Upper lobe of left lung (tissue), 6 donors: ENCODE results near the gene ADD1. TPM values are rescaled to one million over a fixed set of nuclear protein-coding genes. Genes with fewer than 3 reads are reported as not detected.

Experiments used
- ATAC-seq, 2 donors: fragments of 200-7000 bp; cut with Tn5 transposase; one replicate each; pipeline ENCODE4 v1.9.1; 2022; ENCODE audit warnings: mild to moderate bottlenecking in 2 of 2, moderate library complexity in 2 of 2; ENCODE audit not compliant: low FRiP score in 2 of 2
- DNase-seq, 2 donors: peaks; one replicate each; pipeline ENCODE4 v3.0.0-alpha.2; 2019 to 2020
- H3K27ac ChIP-seq, 4 donors: fragments of 200-600 bp; sonication (generic); one replicate each; pipeline ENCODE4 v1.5.1; 2016 to 2019
- H3K27me3 ChIP-seq, 4 donors: fragments of 200-600 bp; sonication (generic); one replicate each; pipeline ENCODE4 v1.5.1; 2017 to 2019
- H3K36me3 ChIP-seq, 4 donors: fragments of 200-600 bp; sonication (generic); one replicate each; pipeline ENCODE4 v1.5.1; 2016 to 2019
- H3K4me1 ChIP-seq, 4 donors: fragments of 200-600 bp; sonication (generic); one replicate each; pipeline ENCODE4 v1.5.1; 2018 to 2019
- H3K4me3 ChIP-seq, 4 donors: fragments of 200-600 bp; sonication (generic); one replicate each; pipeline ENCODE4 v1.5.1; 2017 to 2019; ENCODE audit warnings: mild to moderate bottlenecking in 2 of 4, moderate library complexity in 1 of 4
- H3K9me3 ChIP-seq, 4 donors: fragments of 200-600 bp; sonication (generic); one replicate each; pipeline ENCODE4 v1.5.1; 2018 to 2019
- CTCF ChIP-seq, 6 experiments: fragments of 450-650 bp in 4 of 6; fragments of 200-600 bp in 2 of 6; sonication (generic) in 2 of 6; IDR thresholded peaks; one replicate each; pipeline ENCODE4 v1.5.1; 2016 to 2019; ENCODE audit warnings: antibody characterized with exemption in 6 of 6
- EP300 ChIP-seq, 4 donors: sonication (generic); formaldehyde crosslinking; IDR thresholded peaks; one replicate each; pipeline ENCODE4 v1.5.1; 2017; ENCODE audit warnings: antibody characterized with exemption in 4 of 4, control low read depth in 2 of 4
- POLR2A ChIP-seq, 4 donors: fragments of 450-650 bp; IDR thresholded peaks; one replicate each; pipeline ENCODE4 v1.5.1; 2016 to 2017; ENCODE audit warnings: antibody characterized with exemption in 4 of 4, mild to moderate bottlenecking in 2 of 4
- POLR2AphosphoS5 ChIP-seq, 2 donors: sonication (generic); formaldehyde crosslinking; IDR thresholded peaks; one replicate each; pipeline ENCODE4 v1.5.1; 2017; ENCODE audit warnings: antibody characterized with exemption in 2 of 2
- WGBS, 2 donors: methylation state at CpG; one replicate each; pipeline ENCODE4 v1.1.5; 2017 to 2018; 5-methylcytosine and 5-hydroxymethylcytosine counted together
- total RNA-seq, 6 donors: library from RNA; depleted of rRNA in 4 of 6; stranded (reverse); fragments of >200 nt in 4 of 6; gene quantifications; one replicate each; pipeline versions ENCODE4 v1.1.0 to v1.2.1, GENCODE V29; 2016 to 2021
- donor health status: DM: no; HTN: no; CAD: no; lungs with moderate emphysema.
- donor health status: DM: no; HTN: yes; CAD: no; lungs with severe emphysema.

Gene ADD1
- total RNA-seq, 6 donors from 2014 or later = 184 to 651 (median 290) TPM

GRCh38 chr4:2865196-2865780 lies 21.6 kb downstream of the ADD1 start:
- ATAC-seq = no peak
- H3K27me3 ChIP-seq = no peaks in the 10 kb centered on the region
- H3K4me3 ChIP-seq = no peak overlapping the region
- peaks cover 89 to 100% (median 95%) of the 10 kb centered on the region in 4 donors for H3K4me1 ChIP-seq
- no peak for TF ChIP-seq POLR2A (IDR thresholded peaks at IDR 0.05)
- no peaks in the 10 kb centered on the region for H3K9me3 ChIP-seq
- 29 to 37% methylated on average over 2 of the region's 2 CpGs for WGBS, 2 donors
- DNase-seq = no peak
- peak overlapping the region in 2 of 4 donors; percentile 82 to 86 for H3K27ac ChIP-seq
- no peaks in the 10 kb centered on the region for H3K36me3 ChIP-seq

DNA sequence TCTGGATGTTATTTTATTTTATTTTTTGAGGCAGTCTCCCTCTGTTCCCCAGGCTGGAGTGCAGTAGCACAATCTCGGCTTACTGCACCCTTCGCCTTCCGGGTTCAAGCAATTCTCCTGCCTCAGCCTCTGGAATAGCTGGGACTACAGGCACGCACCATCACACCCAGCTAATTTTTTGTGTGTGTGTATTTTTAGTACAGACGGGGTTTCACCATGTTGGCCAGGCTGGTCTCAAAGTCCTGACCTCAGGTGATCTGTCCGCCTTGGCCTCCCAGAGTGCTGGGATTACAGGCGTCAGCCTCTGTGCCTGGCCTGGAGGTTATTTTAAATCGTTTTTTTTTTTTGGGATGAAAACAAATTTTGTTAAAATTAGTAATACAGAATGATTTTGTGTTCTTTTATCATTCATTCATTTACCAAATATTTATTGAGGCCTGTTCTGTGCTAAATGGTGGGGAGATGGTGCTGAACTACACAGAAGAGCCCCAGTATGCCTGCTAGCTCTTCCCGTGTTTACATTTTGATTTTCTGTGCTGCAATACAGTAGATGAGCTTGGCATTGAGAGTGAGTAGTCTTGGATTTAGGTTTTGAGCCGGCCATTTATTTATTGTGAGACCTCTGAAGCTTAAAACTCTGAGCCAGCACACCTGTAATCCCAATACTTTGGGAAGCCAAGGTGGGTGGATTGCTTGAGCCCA lies 22.7 kb downstream of the ADD1 start:
- peak overlapping the region; percentile 21 to 88 (median 80) for H3K27ac ChIP-seq
- DNase-seq (no peak), ATAC-seq (no peak)
- H3K27me3 ChIP-seq = no peaks in the 10 kb centered on the region
- no peaks in the 10 kb centered on the region for H3K9me3 ChIP-seq
- no peaks in the 10 kb centered on the region for H3K36me3 ChIP-seq
- WGBS, 2 donors = 54 to 64% methylated on average over 10 of the region's 10 CpGs
- H3K4me3 ChIP-seq = no peak overlapping the region
- H3K4me1 ChIP-seq = peaks cover 85 to 99% (median 94%) of the 10 kb centered on the region in 4 donors
- TF ChIP-seq EP300 (IDR thresholded peaks at IDR 0.05) = no peak
- TF ChIP-seq CTCF (IDR thresholded peaks at IDR 0.05) = no peak
- TF ChIP-seq POLR2AphosphoS5 (IDR thresholded peaks at IDR 0.05) = no peak
- no peak for TF ChIP-seq POLR2A (IDR thresholded peaks at IDR 0.05)

GRCh38 chr4:2866891-2867290 lies 23.2 kb downstream of the ADD1 start:
- Histone ChIP-seq H3K27me3 (no peaks in the 10 kb centered on the region), H3K4me3 (no peak overlapping the region), H3K27ac (peak overlapping the region; percentile 75 to 88 (median 80)), H3K4me1 (peaks cover 80 to 99% (median 94%) of the 10 kb centered on the region in 4 donors), H3K9me3 (no peaks in the 10 kb centered on the region), H3K36me3 (no peaks in the 10 kb centered on the region)
- WGBS, 2 donors = 74 to 80% methylated on average over 5 of the region's 5 CpGs
- ATAC-seq = no peak
- TF ChIP-seq POLR2A (IDR thresholded peaks at IDR 0.05) (no peak), EP300 (IDR thresholded peaks at IDR 0.05) (no peak), CTCF (IDR thresholded peaks at IDR 0.05) (no peak), POLR2AphosphoS5 (IDR thresholded peaks at IDR 0.05) (no peak)
- no peak for DNase-seq

- no peaks in the 10 kb centered on the region for H3K36me3 ChIP-seq
- peaks cover 80 to 99% (median 92%) of the 10 kb centered on the region in 4 donors for H3K4me1 ChIP-seq
- ATAC-seq (peak; percentile 74 to 81), DNase-seq (peak in 1 of 2 donors; percentile 36)
- H3K27me3 ChIP-seq = no peaks in the 10 kb centered on the region
- no peaks in the 10 kb centered on the region for H3K9me3 ChIP-seq
- peak overlapping the region; percentile 75 to 88 (median 80) for H3K27ac ChIP-seq
- peak overlapping the region in 3 of 4 donors; percentile 16 to 42 (median 38) for H3K4me3 ChIP-seq
- TF ChIP-seq POLR2A (IDR thresholded peaks at IDR 0.05) (peak in 1 of 4 donors; percentile 32), EP300 (IDR thresholded peaks at IDR 0.05) (no peak), POLR2AphosphoS5 (IDR thresholded peaks at IDR 0.05) (peak in 1 of 2 donors; percentile 50), CTCF (IDR thresholded peaks at IDR 0.05) (no peak)
- 30 to 34% methylated on average over 9 to 10 of the region's 10 CpGs for WGBS, 2 donors
Observed at GRCh38 chr4:2867758-2868491, 24.3 kb downstream of the ADD1 start.

GRCh38 chr4:2868877-2869487 lies 25.3 kb downstream of the ADD1 start:
- peaks cover 79 to 97% (median 93%) of the 10 kb centered on the region in 4 donors for H3K4me1 ChIP-seq
- no peak for TF ChIP-seq EP300 (IDR thresholded peaks at IDR 0.05)
- TF ChIP-seq POLR2A (IDR thresholded peaks at IDR 0.05) = no peak
- TF ChIP-seq POLR2AphosphoS5 (IDR thresholded peaks at IDR 0.05) = no peak
- no peak for TF ChIP-seq CTCF (IDR thresholded peaks at IDR 0.05)
- peak overlapping the region in 2 of 4 donors; percentile 38 to 42 for H3K4me3 ChIP-seq
- H3K27ac ChIP-seq = peak overlapping the region; percentile 75 to 88 (median 80)
- no peaks in the 10 kb centered on the region for H3K36me3 ChIP-seq
- DNase-seq = no peak
- no peaks in the 10 kb centered on the region for H3K27me3 ChIP-seq
- no peaks in the 10 kb centered on the region for H3K9me3 ChIP-seq
- peak in 1 of 2 donors; percentile 28 for ATAC-seq
- 61 to 65% methylated on average over 12 of the region's 12 CpGs for WGBS, 2 donors
